Measurements from ENCODE around the gene GPR78.

Gene GPR78

GRCh38 chr4:8601086-8601485 lies 20.9 kb downstream of the GPR78 start:
- DNase-seq = no peak

DNA sequence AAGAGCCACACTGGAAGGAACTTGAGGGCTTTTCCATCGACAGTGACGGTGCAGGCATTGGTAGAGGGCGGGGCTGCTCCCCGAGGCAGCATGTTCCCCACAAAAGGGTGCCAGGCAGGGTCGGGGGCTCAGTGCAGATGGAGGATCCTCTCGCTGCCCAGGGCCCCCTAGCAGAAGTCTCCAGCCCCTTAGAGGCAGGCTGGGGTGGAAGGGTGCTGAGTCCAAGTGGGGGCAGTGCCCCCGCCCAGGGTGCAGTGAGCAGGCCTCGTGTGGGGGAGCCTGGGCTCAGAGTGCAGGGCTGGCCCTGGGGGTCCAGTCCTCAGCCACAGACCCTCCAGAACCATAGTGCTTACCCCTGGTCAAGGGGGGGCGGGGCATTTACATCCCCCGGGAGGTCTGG lies 21.4 kb downstream of the GPR78 start:
- DNase-seq = no peak

DNA sequence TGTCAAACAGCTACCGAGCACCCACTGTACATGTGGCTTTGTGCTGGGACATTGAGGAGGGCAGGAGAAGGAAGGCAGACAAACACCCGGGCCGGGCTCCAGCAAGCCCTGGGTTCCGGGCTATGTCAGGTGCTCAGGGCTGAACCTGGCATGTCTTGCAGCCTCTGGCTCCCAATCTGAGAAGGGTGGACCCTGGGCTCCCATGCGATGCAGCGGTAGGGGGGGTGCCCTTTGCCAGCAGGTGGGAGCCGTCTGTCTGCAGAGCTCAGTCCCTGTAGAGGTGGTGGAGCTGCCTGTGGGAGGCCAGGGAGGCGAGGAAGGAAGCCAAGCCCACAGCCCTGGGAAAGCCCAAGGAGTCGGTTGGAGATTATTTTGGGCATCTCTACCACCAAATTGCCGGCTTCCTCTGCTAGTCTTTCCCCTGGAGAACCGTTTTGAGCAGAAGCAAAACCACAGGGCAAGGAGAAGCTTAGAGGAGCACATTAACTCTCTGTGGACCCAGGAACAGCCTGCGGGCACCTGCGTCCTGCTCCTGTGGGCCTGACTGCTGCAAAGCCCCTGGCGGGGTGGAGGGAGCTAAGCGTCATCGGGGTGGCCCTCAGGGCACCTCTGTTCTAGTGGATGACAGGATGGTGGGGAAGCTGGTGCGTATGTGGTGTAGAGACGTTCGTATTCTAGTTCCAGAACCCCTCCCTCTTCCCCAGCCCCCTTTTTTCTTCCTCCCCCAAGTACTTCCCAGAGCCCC lies 22.7 kb downstream of the GPR78 start:
- no peak for DNase-seq

- DNase-seq = no peak
These were observed 23.7 kb downstream of the GPR78 start for GRCh38 chr4:8603931-8604330.

- DNase-seq = no peak
These were observed 25.1 kb downstream of the GPR78 start for GRCh38 chr4:8605289-8605688.

GRCh38 chr4:8606476-8606875 lies 26.3 kb downstream of the GPR78 start:
- DNase-seq = no peak

DNA sequence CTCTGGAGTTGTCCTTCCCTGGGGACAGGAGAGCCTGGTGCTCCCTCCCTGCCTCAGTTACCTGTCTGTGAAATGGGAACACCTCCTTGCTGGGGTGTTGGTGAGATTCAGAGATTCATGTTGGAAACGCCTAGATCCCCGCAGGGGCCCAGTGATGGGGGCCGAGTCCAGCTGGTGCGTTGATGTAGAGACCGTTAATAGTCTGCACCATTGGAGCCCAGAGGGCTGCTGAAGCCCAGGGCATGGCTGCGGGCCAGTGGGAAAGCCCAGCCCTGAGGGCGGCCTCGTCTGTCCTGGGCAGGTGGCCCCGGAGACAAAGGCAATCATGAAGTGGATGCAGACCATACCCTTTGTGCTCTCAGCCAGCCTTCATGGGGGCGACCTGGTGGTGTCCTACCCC lies 26.8 kb downstream of the GPR78 start:
- DNase-seq = no peak

- DNase-seq = no peak
These were observed 27.6 kb downstream of the GPR78 start for GRCh38 chr4:8607603-8608481.

DNA sequence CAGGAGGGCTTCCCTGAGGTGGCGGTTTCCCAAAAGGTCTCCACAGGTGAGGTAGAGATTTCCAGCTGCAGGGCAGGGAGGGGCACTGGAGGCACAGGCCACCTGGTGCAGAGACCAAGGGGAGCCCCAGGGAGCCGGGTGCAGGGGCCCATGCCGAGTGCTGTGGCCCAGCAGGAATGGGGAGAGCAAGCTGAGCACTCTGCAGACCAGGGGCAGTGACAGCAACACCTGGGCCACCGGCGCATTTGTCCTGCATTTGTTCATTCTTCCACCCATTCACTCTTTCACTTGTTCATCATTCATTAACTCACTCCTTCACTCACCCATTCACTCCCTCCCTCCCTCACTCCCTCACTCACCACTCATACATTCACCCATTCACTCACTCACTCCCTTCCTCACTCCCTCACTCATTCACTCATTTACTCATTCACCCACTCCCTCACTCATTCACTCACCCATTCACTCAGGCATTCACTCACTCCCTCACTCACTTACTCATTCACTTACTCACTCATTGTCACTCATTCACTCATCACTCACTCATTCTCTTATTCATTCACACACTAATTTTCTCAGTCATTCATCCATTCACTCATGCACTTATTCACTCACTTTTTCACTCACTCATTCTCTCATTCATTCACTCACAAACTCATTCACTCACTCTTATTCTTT lies 28.7 kb downstream of the GPR78 start:
- no peak for DNase-seq

DNA sequence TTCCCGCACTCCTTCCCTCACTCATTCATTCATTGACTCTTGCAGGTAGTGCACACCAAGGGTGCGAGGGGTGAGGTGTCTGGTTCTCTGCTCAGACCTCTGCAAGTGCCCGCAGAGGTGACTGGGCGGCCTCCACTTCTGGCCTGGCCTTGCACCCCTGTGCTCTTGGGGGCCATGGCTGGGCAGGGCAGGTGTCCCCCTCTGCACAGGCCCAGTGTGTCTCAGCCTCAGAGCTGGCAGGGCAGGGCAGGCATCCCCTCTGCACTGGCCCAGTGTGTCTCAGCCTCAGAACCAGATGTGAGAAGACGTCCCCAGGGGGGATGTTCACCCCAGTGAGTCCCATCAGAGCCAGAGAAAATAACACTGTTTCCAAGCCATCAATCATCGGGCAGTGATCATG lies 29.2 kb downstream of the GPR78 start:
- no peak for DNase-seq

GRCh38 chr4:8609824-8610350 lies 29.7 kb downstream of the GPR78 start:
- no peak for DNase-seq

DNA sequence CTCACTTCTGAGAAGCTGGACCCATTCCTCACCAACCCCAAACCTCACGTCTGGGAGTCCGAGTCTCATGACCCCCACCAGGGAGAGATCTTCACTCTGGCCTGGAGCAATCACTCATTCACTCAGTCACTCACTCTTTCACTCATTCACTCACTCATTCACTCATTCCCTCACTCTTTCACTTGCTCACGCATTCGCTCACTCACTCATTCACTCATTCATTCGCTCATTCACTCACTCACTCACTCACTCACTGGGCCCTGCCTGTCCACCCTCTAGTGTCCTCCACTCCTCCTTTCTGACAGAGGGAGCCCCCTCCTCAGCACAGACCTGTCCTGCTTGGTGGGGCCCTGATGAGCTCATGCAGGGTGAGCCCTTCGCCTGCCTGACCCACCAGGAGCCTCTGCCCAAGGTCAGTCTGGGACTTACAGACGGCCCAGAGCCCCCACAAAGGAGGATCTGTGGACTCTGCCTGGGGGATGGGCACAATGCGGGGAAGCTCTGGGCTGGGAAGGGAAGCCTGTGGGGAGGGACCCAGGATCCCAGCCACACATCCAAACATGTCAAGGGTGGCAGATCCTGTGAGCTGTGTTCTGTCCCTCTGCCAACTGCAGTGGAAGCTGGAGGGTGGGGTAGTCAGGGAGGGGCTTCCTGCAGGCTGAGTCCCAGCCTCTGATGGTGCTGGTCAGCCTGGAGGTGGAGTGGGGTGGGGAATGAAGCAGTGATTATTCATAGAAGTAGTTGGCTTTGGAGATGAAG lies 30.8 kb downstream of the GPR78 start:
- DNase-seq = no peak

- no peak for DNase-seq
These were observed 32.5 kb downstream of the GPR78 start for GRCh38 chr4:8612646-8613045.

DNA sequence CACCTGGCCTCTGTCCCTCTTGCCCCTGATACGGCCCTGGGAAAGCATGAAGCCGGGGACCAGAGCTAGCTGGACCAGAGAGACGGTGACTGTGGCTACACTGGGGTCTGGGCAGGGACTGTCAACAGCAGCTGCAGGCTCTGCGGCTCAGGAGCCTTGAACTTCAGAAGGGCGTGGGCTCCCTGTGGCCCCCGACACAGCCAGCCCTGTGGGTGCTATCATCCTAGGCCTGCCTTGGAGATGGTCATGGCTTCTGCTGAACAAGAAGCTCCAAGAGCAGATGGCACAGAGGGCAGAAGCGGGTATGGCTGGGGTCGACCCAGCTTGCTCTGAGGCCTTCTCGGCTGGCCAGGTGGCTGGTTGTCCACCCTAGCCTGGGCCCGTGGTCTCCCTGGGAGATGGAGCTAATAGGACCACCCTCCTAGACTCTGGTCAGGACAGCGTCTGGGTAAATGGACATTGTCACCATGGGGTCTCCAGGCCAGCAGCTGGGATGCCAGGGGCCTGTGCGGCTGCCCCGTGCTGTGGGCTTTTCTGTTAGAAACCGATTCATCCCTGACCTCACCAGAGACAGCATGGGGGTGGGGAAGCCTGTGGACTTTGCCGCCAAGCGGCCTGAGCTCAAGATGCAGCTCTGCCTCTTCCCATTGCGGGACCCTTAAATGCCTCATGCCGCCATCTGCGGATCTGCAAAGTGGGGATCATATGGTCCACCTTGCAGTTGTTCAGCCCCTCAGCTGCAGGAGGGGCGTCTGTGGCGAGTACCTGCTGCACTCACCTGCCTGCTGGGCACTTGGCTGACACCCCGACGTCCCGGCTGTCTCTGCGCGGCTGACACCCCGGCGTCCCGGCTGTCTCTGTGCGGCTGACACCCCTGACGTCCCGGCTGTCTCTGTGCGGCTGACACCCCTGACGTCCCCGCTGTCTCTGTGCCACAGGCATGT lies 33.5 kb downstream of the GPR78 start:
- no peak for DNase-seq

GRCh38 chr4:8614365-8615193 lies 34.4 kb downstream of the GPR78 start:
- no peak for DNase-seq

- DNase-seq = no peak
These were observed 35.2 kb downstream of the GPR78 start for GRCh38 chr4:8615366-8615765.

DNA sequence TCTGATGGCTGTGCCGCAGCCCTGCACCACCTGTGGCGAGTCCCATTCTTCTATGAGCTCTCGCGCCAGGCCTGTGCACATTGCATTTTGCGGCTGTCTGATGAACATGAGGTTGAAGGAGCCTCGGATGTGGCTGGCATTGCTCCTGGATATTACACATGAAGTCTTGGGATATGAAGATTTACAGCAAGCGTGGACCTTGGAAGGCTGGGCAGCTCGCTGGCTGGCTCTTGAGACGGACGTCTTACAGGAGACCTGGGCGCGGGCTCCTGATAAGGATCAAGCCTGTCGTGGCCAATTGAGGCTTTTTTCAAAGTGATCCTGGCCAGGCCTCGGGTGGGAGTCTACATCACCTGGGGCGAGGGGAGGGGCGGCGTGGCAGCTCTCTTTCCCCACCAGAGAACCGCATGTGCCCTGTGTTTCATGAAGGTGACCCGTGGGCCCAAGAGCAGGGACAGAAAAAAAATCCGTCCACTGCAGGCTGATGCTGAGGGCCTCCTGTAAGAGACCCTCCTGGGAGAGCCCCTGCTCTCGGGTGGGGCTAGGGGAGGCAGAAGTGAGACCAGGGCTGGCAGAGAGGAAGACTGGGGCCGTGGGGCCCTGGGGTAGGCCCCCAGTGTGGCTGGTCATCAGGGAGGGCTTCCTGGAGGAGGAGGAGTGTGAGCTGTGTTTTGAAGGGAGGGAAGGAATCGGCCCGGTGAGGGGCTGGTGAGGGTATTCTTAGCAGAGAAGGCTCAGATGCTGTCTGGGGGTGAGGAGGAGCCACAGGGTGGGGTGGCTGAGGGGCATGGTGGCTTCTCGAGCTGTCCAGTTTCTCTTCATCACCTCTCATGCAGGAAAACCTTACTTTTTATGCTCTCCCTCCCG lies 36.0 kb downstream of the GPR78 start:
- no peak for DNase-seq

DNA sequence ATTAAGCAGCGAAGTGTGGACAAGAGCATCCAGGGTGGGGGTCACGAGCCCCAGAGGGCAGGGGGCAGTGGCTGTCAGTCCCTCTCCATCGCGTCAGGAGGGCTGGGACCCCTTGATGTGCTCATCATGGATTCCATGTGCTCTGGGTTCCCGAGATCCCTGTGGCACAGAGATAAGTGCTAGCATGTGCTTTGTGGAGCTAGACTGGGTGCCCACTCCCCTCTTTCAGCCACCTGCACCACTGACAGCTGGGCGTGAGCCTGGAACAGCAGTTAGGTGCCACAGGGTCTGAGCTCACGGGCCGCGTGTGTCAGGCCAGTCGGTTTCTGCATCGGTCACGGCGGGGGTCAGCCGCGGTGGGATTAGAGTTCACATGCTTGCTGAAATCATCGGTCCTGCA lies 36.6 kb downstream of the GPR78 start:
- no peak for DNase-seq

DNA sequence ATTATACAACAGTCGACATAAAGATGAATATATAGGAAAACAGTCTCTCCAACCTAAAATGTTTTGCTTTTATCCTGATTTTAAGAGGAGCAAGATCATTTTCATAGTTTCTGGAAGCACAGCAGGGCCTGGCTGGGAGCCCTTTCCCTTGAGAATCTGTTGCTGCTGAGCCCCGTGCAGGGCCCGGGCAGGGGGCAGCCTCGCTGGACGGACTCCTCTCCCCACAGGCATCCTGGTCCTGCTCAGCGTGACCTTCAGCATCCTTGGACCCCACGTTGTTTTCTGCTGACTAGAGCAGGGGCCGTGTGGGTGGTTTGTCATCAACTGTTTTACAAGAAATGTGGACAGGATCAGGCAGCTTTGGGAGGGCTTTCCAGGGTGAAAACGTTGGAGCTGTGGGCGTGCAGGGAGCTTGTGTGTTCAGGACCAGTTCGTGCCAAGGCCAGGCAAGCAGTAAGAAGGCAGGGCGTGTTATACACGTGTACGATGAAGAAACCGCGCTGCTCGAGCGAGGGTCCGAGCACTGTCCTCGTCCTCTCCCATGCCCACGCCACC lies 37.4 kb downstream of the GPR78 start:
- DNase-seq = no peak
